GM12892 (cell line): ENCODE measurements around the gene STXBP5L.

Experiments used
- POLR2A ChIP-seq: IDR thresholded peaks from 2 replicates; pipeline ENCODE4 v1.6.1; 2011; ENCODE audit warnings: low read depth, low read length, control low read depth
- POLR2AphosphoS5 ChIP-seq: IDR thresholded peaks from 2 replicates; pipeline ENCODE4 v1.6.1; 2011; ENCODE audit warnings: low read depth, low read length, control low read depth

GRCh38 chr3:121202573-121202972 is 294.6 kb downstream of the STXBP5L start:
- TF ChIP-seq POLR2AphosphoS5: no peak
- no peak for TF ChIP-seq POLR2A
